Endothelial cell of umbilical vein (primary cell): Measurements from ENCODE around the gene FHIT.

ENCODE experiments used
- EZH2 ChIP-seq: IDR thresholded peaks from 2 replicates; pipeline ENCODE4 v1.6.1; 2012; ENCODE audit warnings: borderline replicate concordance, low read depth, mild to moderate bottlenecking, moderate library complexity, low read length, inconsistent platforms; ENCODE audit not compliant: severe bottlenecking
- FOS ChIP-seq: IDR thresholded peaks from 2 replicates; pipeline ENCODE4 v1.6.1; 2011; ENCODE audit warnings: mild to moderate bottlenecking, low read length, moderate library complexity, borderline replicate concordance; ENCODE audit not compliant: insufficient read depth
- JUN ChIP-seq: IDR thresholded peaks from 2 replicates; pipeline ENCODE4 v1.6.1; 2011; ENCODE audit warnings: borderline replicate concordance, low read depth; ENCODE audit not compliant: insufficient read length, insufficient read depth
- MAX ChIP-seq: IDR thresholded peaks from 2 replicates; pipeline ENCODE4 v1.6.1; 2011; ENCODE audit not compliant: insufficient read depth, insufficient read length
- MYC ChIP-seq: IDR thresholded peaks from one replicate; pipeline ENCODE4 v1.6.1; 2011; ENCODE audit warnings: mild to moderate bottlenecking, low read depth, low read length
- POLR2A ChIP-seq: IDR thresholded peaks from 2 replicates; pipeline ENCODE4 v1.6.1; 2012; ENCODE audit warnings: low read depth, mild to moderate bottlenecking, control low read depth, low read length
- POLR2AphosphoS5 ChIP-seq: IDR thresholded peaks from 2 replicates; pipeline ENCODE4 v1.6.1; 2012; ENCODE audit warnings: low read depth, mild to moderate bottlenecking, control low read depth, low read length, moderate library complexity; ENCODE audit not compliant: insufficient read depth
- TF ChIP-seq, protein P1 (sequence below), 2 donors: IDR thresholded peaks; 1 replicate in 1 of 2; 2 replicates in 1 of 2; pipeline ENCODE4 v1.5.1; 2011; ENCODE audit warnings: low read length in 2 of 2, mild to moderate bottlenecking in 2 of 2, moderate library complexity in 2 of 2, control low read depth in 1 of 2, inconsistent platforms in 1 of 2, low read depth in 1 of 2; ENCODE audit not compliant: insufficient read depth in 1 of 2; ENCODE audit errors: extremely low read depth in 1 of 2

DNA sequence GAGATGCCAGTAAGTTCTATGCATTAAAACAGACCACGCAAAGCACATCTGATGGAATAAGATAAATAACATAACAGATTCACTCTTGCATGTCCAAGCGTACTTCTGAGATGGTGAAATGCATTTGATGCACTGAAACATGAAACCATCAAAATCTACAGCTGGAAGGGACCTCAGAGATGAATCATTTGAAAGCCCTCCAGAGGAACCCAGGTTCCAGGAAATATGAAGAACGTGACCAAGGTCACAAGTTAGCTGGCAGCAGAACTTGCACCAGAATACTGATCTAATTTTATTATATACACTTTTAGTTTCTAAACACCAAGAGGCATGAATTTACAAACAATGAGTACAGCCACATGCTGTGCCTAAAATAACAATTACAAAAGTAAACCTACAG, 957.1 kb downstream of the FHIT start:
- TF ChIP-seq MAX (no peak), POLR2A (no peak), EZH2 (no peak), POLR2AphosphoS5 (no peak), FOS (no peak), JUN (no peak), MYC (no peak)
- TF ChIP-seq, protein P1, sequence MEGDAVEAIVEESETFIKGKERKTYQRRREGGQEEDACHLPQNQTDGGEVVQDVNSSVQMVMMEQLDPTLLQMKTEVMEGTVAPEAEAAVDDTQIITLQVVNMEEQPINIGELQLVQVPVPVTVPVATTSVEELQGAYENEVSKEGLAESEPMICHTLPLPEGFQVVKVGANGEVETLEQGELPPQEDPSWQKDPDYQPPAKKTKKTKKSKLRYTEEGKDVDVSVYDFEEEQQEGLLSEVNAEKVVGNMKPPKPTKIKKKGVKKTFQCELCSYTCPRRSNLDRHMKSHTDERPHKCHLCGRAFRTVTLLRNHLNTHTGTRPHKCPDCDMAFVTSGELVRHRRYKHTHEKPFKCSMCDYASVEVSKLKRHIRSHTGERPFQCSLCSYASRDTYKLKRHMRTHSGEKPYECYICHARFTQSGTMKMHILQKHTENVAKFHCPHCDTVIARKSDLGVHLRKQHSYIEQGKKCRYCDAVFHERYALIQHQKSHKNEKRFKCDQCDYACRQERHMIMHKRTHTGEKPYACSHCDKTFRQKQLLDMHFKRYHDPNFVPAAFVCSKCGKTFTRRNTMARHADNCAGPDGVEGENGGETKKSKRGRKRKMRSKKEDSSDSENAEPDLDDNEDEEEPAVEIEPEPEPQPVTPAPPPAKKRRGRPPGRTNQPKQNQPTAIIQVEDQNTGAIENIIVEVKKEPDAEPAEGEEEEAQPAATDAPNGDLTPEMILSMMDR (IDR thresholded peaks at IDR 0.05; ENCODE audit: extremely low read depth in 1 of 2, insufficient read depth in 1 of 2, low read depth in 1 of 2, low read length in 2 of 2) = no peak
